ENCODE results near the gene CRAT.
"Not testable (repeated sequence)": the region's sequence is repeated elsewhere in the genome, so short reads cannot be mapped to it uniquely, and the experiment has no call there.

GRCh38 chr9:129122976-129123375 lies 12.4 kb upstream of the CRAT start:
- TF ChIP-seq, protein P1, sequence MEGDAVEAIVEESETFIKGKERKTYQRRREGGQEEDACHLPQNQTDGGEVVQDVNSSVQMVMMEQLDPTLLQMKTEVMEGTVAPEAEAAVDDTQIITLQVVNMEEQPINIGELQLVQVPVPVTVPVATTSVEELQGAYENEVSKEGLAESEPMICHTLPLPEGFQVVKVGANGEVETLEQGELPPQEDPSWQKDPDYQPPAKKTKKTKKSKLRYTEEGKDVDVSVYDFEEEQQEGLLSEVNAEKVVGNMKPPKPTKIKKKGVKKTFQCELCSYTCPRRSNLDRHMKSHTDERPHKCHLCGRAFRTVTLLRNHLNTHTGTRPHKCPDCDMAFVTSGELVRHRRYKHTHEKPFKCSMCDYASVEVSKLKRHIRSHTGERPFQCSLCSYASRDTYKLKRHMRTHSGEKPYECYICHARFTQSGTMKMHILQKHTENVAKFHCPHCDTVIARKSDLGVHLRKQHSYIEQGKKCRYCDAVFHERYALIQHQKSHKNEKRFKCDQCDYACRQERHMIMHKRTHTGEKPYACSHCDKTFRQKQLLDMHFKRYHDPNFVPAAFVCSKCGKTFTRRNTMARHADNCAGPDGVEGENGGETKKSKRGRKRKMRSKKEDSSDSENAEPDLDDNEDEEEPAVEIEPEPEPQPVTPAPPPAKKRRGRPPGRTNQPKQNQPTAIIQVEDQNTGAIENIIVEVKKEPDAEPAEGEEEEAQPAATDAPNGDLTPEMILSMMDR (conservative IDR thresholded peaks at IDR 0.05; ENCODE audit: low read depth, low read length) = not testable (repeated sequence)
- TF ChIP-seq EZH2 (IDR thresholded peaks at IDR 0.05; ENCODE audit: low read length, unreplicated experiment); EZH2phosphoT487 (IDR thresholded peaks at IDR 0.05; ENCODE audit: borderline replicate concordance, low read length): not testable (repeated sequence)
